HepG2 (cell line): ENCODE measurements around the gene NUP85. TPM values are rescaled to one million over a fixed set of nuclear protein-coding genes. Genes with fewer than 3 reads are reported as not detected.

Experiments
- ARNTL ChIP-seq: sonication (generic); formaldehyde crosslinking; IDR thresholded peaks from 2 replicates; pipeline ENCODE4 v1.4.0; 2020; ENCODE audit warnings: mild to moderate bottlenecking, missing genetic modification reagents
- ELF4 ChIP-seq: sonication (generic); formaldehyde crosslinking; IDR thresholded peaks from 2 replicates; pipeline ENCODE4 v1.5.0; 2020; ENCODE audit warnings: missing genetic modification reagents, mild to moderate bottlenecking, moderate library complexity, borderline replicate concordance
- HMG20B ChIP-seq: conservative IDR thresholded peaks from 2 replicates; pipeline ENCODE4 v1.6.1; 2016; ENCODE audit warnings: missing genetic modification reagents, missing compliant biosample characterization
- IRF9 ChIP-seq: sonication (generic); formaldehyde crosslinking; IDR thresholded peaks from 2 replicates; pipeline ENCODE4 v1.8.0; 2022; ENCODE audit warnings: missing genetic modification reagents, mild to moderate bottlenecking, borderline replicate concordance
- ISL2 ChIP-seq: sonication (generic); formaldehyde crosslinking; IDR thresholded peaks from 2 replicates; pipeline ENCODE4 v1.5.0; 2020; ENCODE audit warnings: missing genetic modification reagents
- KDM4B ChIP-seq: sonication (generic); formaldehyde crosslinking; IDR thresholded peaks from 2 replicates; pipeline ENCODE4 v1.4.0; 2020; ENCODE audit warnings: missing genetic modification reagents
- MAX ChIP-seq: IDR thresholded peaks from 2 replicates; pipeline ENCODE4 v1.6.1; 2012; ENCODE audit warnings: inconsistent platforms
- NFE2L2 ChIP-seq: fragments of 150-350 bp; IDR thresholded peaks from 2 replicates; pipeline ENCODE4 v1.6.1; 2014; ENCODE audit warnings: low read length
- TP53 ChIP-seq: sonication (generic); formaldehyde crosslinking; conservative IDR thresholded peaks from 2 replicates; pipeline ENCODE4 v1.4.0; 2020; ENCODE audit warnings: missing genetic modification reagents
- WIZ ChIP-seq: sonication (generic); formaldehyde crosslinking; IDR thresholded peaks from 2 replicates; pipeline ENCODE4 v1.5.1; 2020; ENCODE audit warnings: mild to moderate bottlenecking, missing genetic modification reagents
- ZC3H4 ChIP-seq: sonication (generic); formaldehyde crosslinking; IDR thresholded peaks from 2 replicates; pipeline ENCODE4 v1.4.0; 2020; ENCODE audit warnings: missing genetic modification reagents, borderline replicate concordance
- ZNF101 ChIP-seq: sonication (generic); formaldehyde crosslinking; IDR thresholded peaks from 2 replicates; pipeline ENCODE4 v1.4.0; 2020; ENCODE audit warnings: mild to moderate bottlenecking, low read depth, missing genetic modification reagents, borderline replicate concordance
- ZNF207 ChIP-seq: fragments of 450-650 bp; IDR thresholded peaks from 2 replicates; pipeline ENCODE4 v1.6.1; 2016; ENCODE audit warnings: antibody characterized with exemption, borderline replicate concordance
- ZNF326 ChIP-seq: sonication (generic); formaldehyde crosslinking; IDR thresholded peaks from 2 replicates; pipeline ENCODE4 v1.4.0; 2020; ENCODE audit warnings: missing genetic modification reagents, borderline replicate concordance
- ZNF367 ChIP-seq: sonication (generic); formaldehyde crosslinking; IDR thresholded peaks from 2 replicates; pipeline ENCODE4 v1.4.0; 2020; ENCODE audit warnings: missing genetic modification reagents, borderline replicate concordance
- ZNF431 ChIP-seq: sonication (generic); formaldehyde crosslinking; IDR thresholded peaks from 2 replicates; pipeline ENCODE4 v1.9.0; 2022; ENCODE audit warnings: missing genetic modification reagents, low read depth, mild to moderate bottlenecking, borderline replicate concordance
- polyA plus RNA-seq, 8 experiments: library from polyadenylated mRNA; depleted of rRNA in 3 of 8; stranded (reverse) in 7 of 8; unstranded in 1 of 8; fragments of >200 nt; fragmentation: Illumina TruSeq in 4 of 8; extraction: Trizol in 4 of 8; gene quantifications; 2 replicates each; pipeline versions ENCODE4 v1.2.1 to v1.2.3, GENCODE V29; 2011 to 2016; ENCODE audit warnings: low read depth in 4 of 8, missing spikeins in 1 of 8, mixed read lengths in 1 of 8; ENCODE audit not compliant: insufficient read depth in 1 of 8
- total RNA-seq, 5 experiments: library from RNA; depleted of rRNA; stranded (reverse); fragments of >200 nt; fragmentation: Illumina TruSeq; extraction: Trizol; gene quantifications; 2 replicates each; pipeline ENCODE4 v1.2.3, GENCODE V29; 2016; ENCODE audit warnings: low read depth in 1 of 5
- TF ChIP-seq, protein P1 (sequence below): sonication (generic); formaldehyde crosslinking; IDR thresholded peaks from 2 replicates; pipeline ENCODE4 v1.4.0; 2020; ENCODE audit warnings: missing genetic modification reagents, mild to moderate bottlenecking, borderline replicate concordance
- TF ChIP-seq, protein P2 (sequence below): sonication (generic); formaldehyde crosslinking; IDR thresholded peaks from 2 replicates; pipeline ENCODE4 v1.8.1; 2022; ENCODE audit warnings: low read depth, mild to moderate bottlenecking, missing genetic modification reagents
- TF ChIP-seq, protein P3 (sequence below): IDR thresholded peaks from 2 replicates; pipeline ENCODE4 v1.6.1; 2016; ENCODE audit warnings: missing genetic modification reagents, missing compliant biosample characterization
- TF ChIP-seq, protein P4 (sequence below): sonication (generic); formaldehyde crosslinking; IDR thresholded peaks from 2 replicates; pipeline ENCODE4 v1.5.0; 2020; ENCODE audit warnings: mild to moderate bottlenecking, low read depth, missing genetic modification reagents, borderline replicate concordance

NUP85 gene
- total and polyA plus RNA-seq, 2 of the 13 experiments (the other 11 are each of a cell fraction or from before 2014, with no cell fraction given), result 89.1 to 124 TPM

- TF ChIP-seq, protein P1, sequence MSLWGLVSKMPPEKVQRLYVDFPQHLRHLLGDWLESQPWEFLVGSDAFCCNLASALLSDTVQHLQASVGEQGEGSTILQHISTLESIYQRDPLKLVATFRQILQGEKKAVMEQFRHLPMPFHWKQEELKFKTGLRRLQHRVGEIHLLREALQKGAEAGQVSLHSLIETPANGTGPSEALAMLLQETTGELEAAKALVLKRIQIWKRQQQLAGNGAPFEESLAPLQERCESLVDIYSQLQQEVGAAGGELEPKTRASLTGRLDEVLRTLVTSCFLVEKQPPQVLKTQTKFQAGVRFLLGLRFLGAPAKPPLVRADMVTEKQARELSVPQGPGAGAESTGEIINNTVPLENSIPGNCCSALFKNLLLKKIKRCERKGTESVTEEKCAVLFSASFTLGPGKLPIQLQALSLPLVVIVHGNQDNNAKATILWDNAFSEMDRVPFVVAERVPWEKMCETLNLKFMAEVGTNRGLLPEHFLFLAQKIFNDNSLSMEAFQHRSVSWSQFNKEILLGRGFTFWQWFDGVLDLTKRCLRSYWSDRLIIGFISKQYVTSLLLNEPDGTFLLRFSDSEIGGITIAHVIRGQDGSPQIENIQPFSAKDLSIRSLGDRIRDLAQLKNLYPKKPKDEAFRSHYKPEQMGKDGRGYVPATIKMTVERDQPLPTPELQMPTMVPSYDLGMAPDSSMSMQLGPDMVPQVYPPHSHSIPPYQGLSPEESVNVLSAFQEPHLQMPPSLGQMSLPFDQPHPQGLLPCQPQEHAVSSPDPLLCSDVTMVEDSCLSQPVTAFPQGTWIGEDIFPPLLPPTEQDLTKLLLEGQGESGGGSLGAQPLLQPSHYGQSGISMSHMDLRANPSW (CRISPR knock-in tag), result no peak
- TF ChIP-seq WIZ (CRISPR knock-in tag) (no peak), ISL2 (no peak), ZC3H4 (CRISPR knock-in tag) (peak; percentile 41; the same call in 1 of the 2 replicates), ZNF207 (no peak), KDM4B (CRISPR knock-in tag) (no peak), ZNF367 (CRISPR knock-in tag) (0 out of 2 replicates have a peak, but pooled peaks have one; percentile 14), IRF9 (CRISPR knock-in tag) (no peak), ZNF431 (CRISPR knock-in tag) (peak; percentile 49; the same call in 1 of the 2 replicates), ELF4 (CRISPR knock-in tag) (no peak), ZNF101 (CRISPR knock-in tag) (peak; percentile 57; the same call in 1 of the 2 replicates), ARNTL (CRISPR knock-in tag) (peak; percentile 64; the same call in 1 of the 2 replicates), TP53 (CRISPR knock-in tag) (no peak; the same call in 1 of the 2 replicates), MAX (peak; percentile 79), ZNF326 (no peak), HMG20B (CRISPR knock-in tag) (no peak), NFE2L2 (no peak)
- TF ChIP-seq, protein P2, sequence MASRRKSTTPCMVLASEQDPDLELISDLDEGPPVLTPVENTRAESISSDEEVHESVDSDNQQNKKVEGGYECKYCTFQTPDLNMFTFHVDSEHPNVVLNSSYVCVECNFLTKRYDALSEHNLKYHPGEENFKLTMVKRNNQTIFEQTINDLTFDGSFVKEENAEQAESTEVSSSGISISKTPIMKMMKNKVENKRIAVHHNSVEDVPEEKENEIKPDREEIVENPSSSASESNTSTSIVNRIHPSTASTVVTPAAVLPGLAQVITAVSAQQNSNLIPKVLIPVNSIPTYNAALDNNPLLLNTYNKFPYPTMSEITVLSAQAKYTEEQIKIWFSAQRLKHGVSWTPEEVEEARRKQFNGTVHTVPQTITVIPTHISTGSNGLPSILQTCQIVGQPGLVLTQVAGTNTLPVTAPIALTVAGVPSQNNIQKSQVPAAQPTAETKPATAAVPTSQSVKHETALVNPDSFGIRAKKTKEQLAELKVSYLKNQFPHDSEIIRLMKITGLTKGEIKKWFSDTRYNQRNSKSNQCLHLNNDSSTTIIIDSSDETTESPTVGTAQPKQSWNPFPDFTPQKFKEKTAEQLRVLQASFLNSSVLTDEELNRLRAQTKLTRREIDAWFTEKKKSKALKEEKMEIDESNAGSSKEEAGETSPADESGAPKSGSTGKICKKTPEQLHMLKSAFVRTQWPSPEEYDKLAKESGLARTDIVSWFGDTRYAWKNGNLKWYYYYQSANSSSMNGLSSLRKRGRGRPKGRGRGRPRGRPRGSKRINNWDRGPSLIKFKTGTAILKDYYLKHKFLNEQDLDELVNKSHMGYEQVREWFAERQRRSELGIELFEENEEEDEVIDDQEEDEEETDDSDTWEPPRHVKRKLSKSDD, result no peak; the same call in 1 of the 2 replicates
- TF ChIP-seq, protein P3, sequence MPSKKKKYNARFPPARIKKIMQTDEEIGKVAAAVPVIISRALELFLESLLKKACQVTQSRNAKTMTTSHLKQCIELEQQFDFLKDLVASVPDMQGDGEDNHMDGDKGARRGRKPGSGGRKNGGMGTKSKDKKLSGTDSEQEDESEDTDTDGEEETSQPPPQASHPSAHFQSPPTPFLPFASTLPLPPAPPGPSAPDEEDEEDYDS (CRISPR knock-in tag), result 0 out of 2 replicates have a peak, but pooled peaks have one; percentile 18
- TF ChIP-seq, protein P4, sequence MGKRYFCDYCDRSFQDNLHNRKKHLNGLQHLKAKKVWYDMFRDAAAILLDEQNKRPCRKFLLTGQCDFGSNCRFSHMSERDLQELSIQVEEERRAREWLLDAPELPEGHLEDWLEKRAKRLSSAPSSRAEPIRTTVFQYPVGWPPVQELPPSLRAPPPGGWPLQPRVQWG (CRISPR knock-in tag), result no peak
Measured at GRCh38 chr17:75271233-75271954, 65.9 kb downstream of the NUP85 start (continued).
